AG04449 (cell line): ENCODE measurements around the gene ZFHX3.

Experiments
- CTCF ChIA-PET: fragments of 350-600 bp; formaldehyde crosslinking; extraction: SDS; loops from one replicate; lab custom pipeline; 2021; ENCODE audit warnings: antibody characterized with exemption; lab: Yijun Ruan, JAX
- POLR2A ChIA-PET: fragments of 400-600, 350-600 bp; formaldehyde crosslinking; extraction: SDS; loops from one replicate; lab custom pipeline; 2020; ENCODE audit warnings: antibody characterized with exemption, inconsistent platforms; lab: Yijun Ruan, JAX
- DNase-seq: peaks from one replicate; pipeline ENCODE4 v3.0.0-alpha.2; 2010; ENCODE audit warnings: low read depth, low spot score
- H3K4me3 ChIP-seq: 2 replicates; pipeline ENCODE4 v1.5.1; 2011; ENCODE audit warnings: low read depth, mild to moderate bottlenecking, control low read depth, low read length
- CTCF ChIP-seq: IDR thresholded peaks from one replicate; pipeline ENCODE4 v1.5.1; 2011; ENCODE audit warnings: mild to moderate bottlenecking, moderate library complexity, low read length, control low read depth, inconsistent platforms; ENCODE audit not compliant: insufficient read depth; ENCODE audit errors: missing control alignments

Gene ZFHX3

GRCh38 chr16:72768591-72768990 is 279.3 kb downstream of the ZFHX3 start:
- CTCF ChIA-PET = no interaction called here
- POLR2A ChIA-PET = no interaction called here
- DNase-seq = no peak
- no peak for TF ChIP-seq CTCF
- H3K4me3 ChIP-seq = no peak overlapping the region

GRCh38 chr16:72766506-72766905 is 281.4 kb downstream of the ZFHX3 start:
- CTCF ChIA-PET = interaction anchor here (1.2 kb wide), 1 partner anchor 20 kb away, joined by 3 read pairs; no protein-coding TSS in a partner anchor

GRCh38 chr16:72764015-72764654 is 283.8 kb downstream of the ZFHX3 start:
- no peak for TF ChIP-seq CTCF
- POLR2A ChIA-PET = no interaction called here
- no peak for DNase-seq
- CTCF ChIA-PET = interaction anchor here (1.7 kb wide), 1 partner anchor 197 kb away, joined by 4 read pairs; no protein-coding TSS in a partner anchor
- no peak overlapping the region for H3K4me3 ChIP-seq

More at GRCh38 chr16:72766506-72766905, 281.4 kb downstream of the ZFHX3 start:
- no peak overlapping the region for H3K4me3 ChIP-seq
- POLR2A ChIA-PET = no interaction called here
- TF ChIP-seq CTCF = no peak
- no peak for DNase-seq

- CTCF ChIA-PET = no interaction called here
- no peak for DNase-seq
- H3K4me3 ChIP-seq = no peak overlapping the region
- TF ChIP-seq CTCF = no peak
- POLR2A ChIA-PET = no interaction called here
Observed at GRCh38 chr16:72760581-72760980, 287.3 kb downstream of the ZFHX3 start.

GRCh38 chr16:72753881-72754280 is 294.0 kb downstream of the ZFHX3 start:
- DNase-seq = no peak
- POLR2A ChIA-PET = interaction anchor here (0.6 kb wide), 1 partner anchor 30 kb away, joined by 3 read pairs; no protein-coding TSS in a partner anchor
- TF ChIP-seq CTCF = no peak
- CTCF ChIA-PET = no interaction called here
- H3K4me3 ChIP-seq = no peak overlapping the region

GRCh38 chr16:72752004-72752695 is 295.8 kb downstream of the ZFHX3 start:
- no peak for DNase-seq
- CTCF ChIA-PET = interaction anchor here (1.0 kb wide), 1 partner anchor 80 kb away, joined by 3 read pairs; no protein-coding TSS in a partner anchor
- H3K4me3 ChIP-seq = no peak overlapping the region
- no peak for TF ChIP-seq CTCF
- POLR2A ChIA-PET = no interaction called here
